OCI-LY7 (cell line): Measurements from ENCODE around the gene HDGFL2. TPM values are rescaled to one million over a fixed set of nuclear protein-coding genes. Genes with fewer than 3 reads are reported as not detected.

Experiments
- BruUV-seq: library from RNA; stranded (reverse); fragments of 400-500 nt; replicated peaks from 2 replicates; lab custom pipeline; 2021; lab: Mats Ljungman, UMichigan
- CTCF ChIA-PET: fragments of 300-600 bp; sonication (Branson Sonifier 250); formaldehyde crosslinking; loops from one replicate; lab custom pipeline; 2022; ENCODE audit warnings: antibody characterized with exemption; ENCODE audit not compliant: unreplicated experiment; lab: Charles Lee
- POLR2A ChIA-PET: fragments of 300-600 bp; sonication (Branson Sonifier 250); formaldehyde crosslinking; loops from one replicate; lab custom pipeline; 2022; ENCODE audit warnings: antibody characterized with exemption; lab: Charles Lee
- DNase-seq: peaks from one replicate; pipeline ENCODE4 v3.0.0-alpha.2; 2015; ENCODE audit warnings: low spot score
- H2AFZ ChIP-seq: fragments of 200-600 bp; sonication (generic), shearing (Covaris generic); 2 replicates; pipeline ENCODE4 v1.6.1; 2014; ENCODE audit warnings: mild to moderate bottlenecking, antibody characterized with exemption, low read length, moderate library complexity
- H3K27ac ChIP-seq: fragments of 200-600 bp; sonication (generic); 2 replicates; pipeline ENCODE4 v1.5.1; 2014; ENCODE audit warnings: mixed run types, low read depth, mild to moderate bottlenecking, moderate library complexity, low read length, inconsistent platforms; ENCODE audit not compliant: poor library complexity, severe bottlenecking
- H3K36me3 ChIP-seq: fragments of 200-600 bp; sonication (generic); 2 replicates; pipeline ENCODE4 v1.6.1; 2014; ENCODE audit warnings: mild to moderate bottlenecking, antibody characterized with exemption, low read length, moderate library complexity, mixed read lengths; ENCODE audit not compliant: insufficient read depth
- H3K4me1 ChIP-seq: fragments of 200-600 bp; sonication (generic); 2 replicates; pipeline ENCODE4 v1.5.1; 2014; ENCODE audit warnings: mild to moderate bottlenecking, low read length; ENCODE audit not compliant: insufficient read depth, poor library complexity, severe bottlenecking
- H3K4me2 ChIP-seq: fragments of 200-600 bp; sonication (generic); 2 replicates; pipeline ENCODE4 v1.6.1; 2014; ENCODE audit warnings: mild to moderate bottlenecking, low read length
- H3K4me3 ChIP-seq: fragments of 200-600 bp; sonication (generic); 2 replicates; pipeline ENCODE4 v1.5.1; 2014; ENCODE audit warnings: mild to moderate bottlenecking, low read depth, low read length; ENCODE audit not compliant: poor library complexity, severe bottlenecking
- H3K79me2 ChIP-seq: fragments of 200-600 bp; sonication (generic); 2 replicates; pipeline ENCODE4 v1.6.1; 2016; ENCODE audit warnings: low read depth, mild to moderate bottlenecking, low read length, moderate library complexity, mixed read lengths; ENCODE audit not compliant: insufficient read depth
- H3K9me2 ChIP-seq: fragments of 200-600 bp; sonication (generic); 2 replicates; pipeline ENCODE4 v1.6.1; 2016; ENCODE audit warnings: mild to moderate bottlenecking, low read length, mixed read lengths; ENCODE audit not compliant: insufficient read depth
- H3K9me3 ChIP-seq: fragments of 200-600 bp; sonication (generic); 2 replicates; pipeline ENCODE4 v1.6.1; 2014; ENCODE audit warnings: mild to moderate bottlenecking, mixed run types, low read length, mixed read lengths
- H4K20me1 ChIP-seq: fragments of 200-600 bp; sonication (generic); 2 replicates; pipeline ENCODE4 v1.6.1; 2014; ENCODE audit warnings: mild to moderate bottlenecking, antibody characterized with exemption, low read length, moderate library complexity, mixed read lengths; ENCODE audit not compliant: insufficient read depth
- EZH2phosphoT487 ChIP-seq: fragments of 200-600 bp; sonication (generic); IDR thresholded peaks from 2 replicates; pipeline ENCODE4 v1.6.1; 2018; ENCODE audit warnings: low read depth, borderline replicate concordance, mild to moderate bottlenecking, mixed run types, antibody characterized with exemption, low read length, moderate library complexity, mixed read lengths
- intact Hi-C: fragments of 100-400 bp; cut with micrococcal nuclease; formaldehyde crosslinking; loops from one replicate; pipeline ENCODE4 v1.10.0; 2022; ENCODE audit not compliant: unreplicated experiment
- total RNA-seq, 2 experiments: library from RNA; depleted of rRNA in 1 of 2; stranded (reverse); fragments of >200 nt in 1 of 2; shearing (Covaris generic) in 1 of 2; gene quantifications; 2 replicates each; pipeline ENCODE4 v1.2.3, GENCODE V29; 2014 to 2022
- TF ChIP-seq, protein P1 (sequence below): fragments of 200-600 bp; sonication (generic); conservative IDR thresholded peaks from 2 replicates; pipeline ENCODE4 v1.5.1; 2014; ENCODE audit warnings: mild to moderate bottlenecking, antibody characterized with exemption, low read length, moderate library complexity, mixed read lengths

The HDGFL2 gene
- total RNA-seq, 2 experiments from 2014 or later = 54.5 to 85.9 TPM

DNA sequence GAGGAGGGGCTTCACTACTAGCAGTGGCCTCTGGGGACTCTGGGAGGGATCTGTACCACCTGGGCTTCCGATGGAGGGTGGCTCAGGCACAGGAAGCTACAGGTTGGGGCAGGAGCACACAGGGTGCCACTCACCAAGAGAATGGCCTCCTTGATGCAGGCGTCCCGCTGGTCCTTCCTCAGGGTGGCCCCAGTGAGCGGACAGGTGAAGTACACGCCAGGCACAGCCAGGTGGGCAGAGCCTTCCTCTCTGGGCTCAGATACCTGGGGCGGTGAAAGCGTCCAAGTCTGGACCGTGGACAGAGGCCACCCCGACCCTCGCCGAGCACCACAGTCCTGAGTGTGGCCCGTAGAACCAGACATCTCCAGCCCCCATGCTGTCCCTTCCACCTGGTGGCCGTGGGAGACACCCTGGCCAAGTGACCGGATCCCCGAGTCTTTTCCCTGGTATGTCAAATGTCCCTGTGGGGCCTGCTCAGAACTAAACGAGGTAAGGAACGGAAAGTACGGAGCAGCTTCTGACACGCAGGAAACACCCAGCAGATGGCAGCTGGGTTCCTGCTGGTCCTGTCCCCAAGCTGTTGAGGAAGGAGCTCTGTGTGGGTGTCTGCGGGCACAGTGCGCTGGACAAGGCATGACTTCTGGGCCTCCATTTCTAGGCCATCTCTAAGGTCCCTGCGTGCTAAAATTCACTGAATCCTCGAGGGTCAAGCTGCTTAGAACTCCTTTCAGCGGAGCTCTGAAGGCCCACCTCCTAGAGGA lies 19.7 kb upstream of the HDGFL2 start:
- Histone ChIP-seq H3K4me3 (no peak overlapping the region), H3K4me2 (no peak overlapping the region), H3K4me1 (peaks cover 15% of the 10 kb centered on the region), H2AFZ (no peak overlapping the region), H3K36me3 (peaks cover 50% of the 10 kb centered on the region), H3K79me2 (peaks cover 11% of the 10 kb centered on the region; the same call in 1 of the 2 replicates), H3K9me3 (no peaks in the 10 kb centered on the region), H3K27ac (no peak overlapping the region), H3K9me2 (no peaks in the 10 kb centered on the region), H4K20me1 (no peaks in the 10 kb centered on the region; the same call in 1 of the 2 replicates)
- TF ChIP-seq EZH2phosphoT487 = no peak
- TF ChIP-seq, protein P1, sequence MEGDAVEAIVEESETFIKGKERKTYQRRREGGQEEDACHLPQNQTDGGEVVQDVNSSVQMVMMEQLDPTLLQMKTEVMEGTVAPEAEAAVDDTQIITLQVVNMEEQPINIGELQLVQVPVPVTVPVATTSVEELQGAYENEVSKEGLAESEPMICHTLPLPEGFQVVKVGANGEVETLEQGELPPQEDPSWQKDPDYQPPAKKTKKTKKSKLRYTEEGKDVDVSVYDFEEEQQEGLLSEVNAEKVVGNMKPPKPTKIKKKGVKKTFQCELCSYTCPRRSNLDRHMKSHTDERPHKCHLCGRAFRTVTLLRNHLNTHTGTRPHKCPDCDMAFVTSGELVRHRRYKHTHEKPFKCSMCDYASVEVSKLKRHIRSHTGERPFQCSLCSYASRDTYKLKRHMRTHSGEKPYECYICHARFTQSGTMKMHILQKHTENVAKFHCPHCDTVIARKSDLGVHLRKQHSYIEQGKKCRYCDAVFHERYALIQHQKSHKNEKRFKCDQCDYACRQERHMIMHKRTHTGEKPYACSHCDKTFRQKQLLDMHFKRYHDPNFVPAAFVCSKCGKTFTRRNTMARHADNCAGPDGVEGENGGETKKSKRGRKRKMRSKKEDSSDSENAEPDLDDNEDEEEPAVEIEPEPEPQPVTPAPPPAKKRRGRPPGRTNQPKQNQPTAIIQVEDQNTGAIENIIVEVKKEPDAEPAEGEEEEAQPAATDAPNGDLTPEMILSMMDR = no peak
- no TSS peak for BruUV-seq
- CTCF ChIA-PET = no interaction called here
- POLR2A ChIA-PET = no interaction called here
- no peak for DNase-seq
- intact Hi-C loops = no loop called here

DNA sequence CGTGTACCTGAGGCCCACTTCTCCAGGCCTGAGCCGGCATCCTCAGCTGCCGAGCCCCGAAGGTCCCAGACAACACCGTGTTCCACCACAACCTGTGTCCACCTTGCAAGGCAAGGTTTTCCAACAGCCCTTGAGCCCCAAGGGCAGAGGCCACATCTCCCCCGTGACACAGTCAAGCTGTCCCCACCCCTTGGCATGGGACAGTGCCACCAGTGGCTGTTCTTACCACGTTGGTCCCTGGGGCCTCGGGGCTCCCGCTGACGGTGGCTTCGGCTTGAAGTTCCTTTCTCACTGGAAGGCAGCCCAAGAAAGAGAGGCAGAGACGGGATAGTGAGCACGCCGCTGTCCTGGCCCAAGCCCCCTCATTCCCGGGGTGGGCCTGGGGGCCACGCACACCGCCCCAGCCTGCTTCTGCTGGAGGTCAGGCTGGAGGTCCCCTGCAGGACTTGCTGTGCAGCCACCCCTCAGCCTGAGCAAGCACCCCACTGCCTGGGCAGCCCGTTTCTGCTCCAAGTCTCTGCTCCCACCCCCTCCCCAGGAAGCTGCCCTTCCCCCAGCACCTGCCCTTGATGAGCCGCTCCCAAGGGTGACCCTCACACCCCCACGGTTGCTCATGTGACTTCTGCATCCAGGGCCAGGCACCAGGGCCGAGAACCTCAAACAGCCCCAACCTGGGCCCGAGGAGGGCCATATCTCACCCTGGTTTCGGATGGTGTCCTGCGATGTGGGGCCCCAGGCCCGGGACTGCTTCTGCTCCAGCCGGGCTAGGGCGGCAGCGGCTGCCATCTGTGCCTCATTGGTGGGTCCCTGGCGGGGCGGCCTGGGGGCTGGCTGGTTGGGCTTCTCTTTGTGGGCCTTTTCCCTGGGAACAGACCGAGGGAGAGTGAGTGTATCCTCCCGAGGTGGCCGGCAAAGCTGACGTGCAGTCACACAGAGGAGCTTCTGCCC lies 18.6 kb upstream of the HDGFL2 start:
- BruUV-seq = no TSS peak
- peaks cover 39% of the 10 kb centered on the region for H3K36me3 ChIP-seq
- no peak overlapping the region for H3K27ac ChIP-seq
- no peak for DNase-seq
- ChIA-PET POLR2A (interaction anchor here (0.6 kb wide), 1 partner anchor 1271 kb away, joined by 3 read pairs; no protein-coding TSS in a partner anchor), CTCF (no interaction called here)
- H3K4me1 ChIP-seq = peaks cover 15% of the 10 kb centered on the region
- intact Hi-C loops = no loop called here
- no peaks in the 10 kb centered on the region for H3K9me2 ChIP-seq
- H2AFZ ChIP-seq = no peak overlapping the region
- peaks cover 11% of the 10 kb centered on the region; the same call in 1 of the 2 replicates for H3K79me2 ChIP-seq
- H3K4me2 ChIP-seq = no peak overlapping the region
- H4K20me1 ChIP-seq = no peaks in the 10 kb centered on the region; the same call in 1 of the 2 replicates
- H3K4me3 ChIP-seq = no peak overlapping the region
- TF ChIP-seq EZH2phosphoT487 = no peak
- TF ChIP-seq, protein P1 = no peak
- H3K9me3 ChIP-seq = no peaks in the 10 kb centered on the region
